GM21381 (cell line): Measurements from ENCODE around the gene SOS2.

Experiments used
- ATAC-seq: cut with Tn5 transposase; IDR thresholded peaks from one replicate; pipeline ENCODE4 v1.9.1; 2021; ENCODE audit warnings: mild to moderate bottlenecking, moderate library complexity; ENCODE audit not compliant: unreplicated experiment

SOS2 gene

DNA sequence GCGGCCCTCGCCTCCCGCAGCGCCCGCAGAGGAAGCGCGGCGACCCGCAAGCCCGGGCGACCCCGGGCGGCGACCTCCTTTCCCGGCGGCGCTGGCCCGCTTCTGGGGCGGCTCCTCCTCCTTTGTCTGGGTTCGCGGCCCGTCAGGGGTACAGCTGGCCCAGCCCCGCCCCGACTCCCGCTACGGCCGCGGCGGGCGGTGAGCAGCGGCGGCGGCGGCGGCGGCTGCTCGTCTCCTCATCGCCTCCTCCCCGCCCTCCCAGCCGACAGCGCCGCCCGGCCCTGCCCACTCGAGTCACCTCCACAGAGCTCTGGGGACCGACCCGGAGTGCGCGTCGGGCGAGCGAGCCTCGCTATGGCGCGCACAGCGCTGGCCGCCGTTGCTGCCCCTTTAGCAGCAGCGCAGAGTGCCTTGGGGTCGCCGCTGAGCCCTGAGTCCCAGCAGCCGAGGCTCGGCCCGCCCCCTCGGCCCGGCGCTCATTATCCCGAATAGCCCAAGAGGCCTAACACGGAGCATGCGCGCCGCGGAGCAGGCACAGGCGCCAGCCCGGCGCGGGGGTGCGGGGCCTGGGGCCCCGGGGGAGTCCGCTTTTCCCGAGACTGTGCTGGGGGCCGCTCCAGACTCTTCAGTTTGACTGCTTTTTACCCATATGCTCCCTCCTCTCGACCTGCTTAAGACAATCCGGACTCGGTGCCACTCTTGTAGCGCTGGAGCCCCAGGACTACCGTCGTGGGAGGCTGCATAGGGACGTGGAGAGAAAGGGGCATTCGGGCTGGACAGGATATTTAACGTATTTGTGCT, at the start of gene SOS2:
TSS of gene SOS2 (minus strand) at position 104 of the 801 bp plus-strand sequence. CDS start 295 bp downstream, outside the sequence.
- ATAC-seq = peak; percentile 83

DNA sequence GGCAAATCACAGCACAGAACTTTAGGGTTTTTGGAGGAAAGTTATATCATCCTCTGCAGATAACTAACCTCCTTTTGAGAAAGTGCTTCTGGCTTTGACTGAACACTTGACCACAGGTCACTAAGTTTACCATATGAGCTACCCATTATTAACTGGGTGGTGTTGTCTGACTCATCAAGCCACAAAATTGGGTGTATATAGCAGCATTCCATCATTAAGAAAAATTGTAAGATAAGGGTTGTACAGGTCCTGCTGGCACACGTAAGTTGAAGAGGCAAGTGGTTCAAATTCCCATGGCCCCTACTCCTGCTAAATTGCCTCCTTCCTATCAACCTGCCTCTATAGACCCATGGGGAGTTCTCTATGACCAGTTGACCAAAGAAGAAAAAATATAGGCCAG, 41.1 kb upstream of the SOS2 start:
- no peak for ATAC-seq

DNA sequence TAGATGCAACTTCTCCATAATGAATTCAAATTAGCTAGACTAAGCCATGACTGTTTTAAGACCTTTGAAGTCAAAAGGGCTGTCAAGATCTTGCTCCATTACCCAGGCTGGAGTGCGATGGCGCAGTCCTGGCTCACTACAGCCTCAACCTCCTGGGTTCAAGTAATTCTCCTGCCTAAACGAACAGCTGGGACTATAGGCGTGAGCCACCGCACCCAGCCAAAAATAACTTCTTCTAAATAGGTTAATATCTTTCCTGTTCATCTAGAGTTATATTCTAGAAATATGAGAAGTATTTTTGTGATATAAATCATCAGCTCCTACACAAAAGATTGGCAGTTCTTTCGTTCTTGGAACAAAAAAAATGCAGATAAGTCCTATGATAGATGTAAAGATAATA, 39.6 kb upstream of the SOS2 start:
- no peak for ATAC-seq

DNA sequence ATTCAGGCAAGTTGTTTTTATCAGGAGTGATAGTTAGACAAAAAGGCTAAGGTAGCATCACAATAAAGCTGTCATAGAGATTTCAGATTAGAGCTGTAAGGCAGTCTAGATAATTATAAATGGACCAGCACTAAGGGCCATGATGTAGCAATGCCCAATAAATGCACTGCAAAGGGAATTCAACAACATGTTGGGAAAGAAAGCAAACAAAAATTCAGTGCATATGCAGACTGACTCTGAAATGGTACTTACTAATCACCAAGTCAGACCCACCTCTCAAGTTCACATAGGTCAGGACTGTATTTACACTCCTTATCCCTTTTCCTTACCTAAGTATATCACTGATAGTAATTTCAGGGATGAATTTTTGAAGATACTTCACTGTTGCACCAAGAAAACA, 33.7 kb upstream of the SOS2 start:
- no peak for ATAC-seq

DNA sequence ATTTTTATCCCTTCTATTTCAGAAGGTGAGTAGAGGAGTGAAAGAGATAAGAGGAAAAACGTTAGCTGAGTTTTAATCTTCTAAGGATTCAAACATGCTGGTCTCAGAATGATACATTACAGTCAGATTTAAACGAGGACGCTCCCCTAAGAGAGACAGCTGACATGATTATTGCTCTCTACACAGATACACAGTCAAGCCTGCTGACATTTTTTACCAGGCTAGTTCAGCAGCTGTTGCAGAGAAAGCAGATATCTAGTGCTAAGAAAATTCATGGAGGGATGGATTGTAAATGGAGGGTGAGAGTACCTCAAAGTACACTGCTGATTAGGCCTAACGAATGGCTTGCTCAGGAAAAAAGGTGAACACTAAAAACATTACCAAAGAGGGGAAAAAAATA, 31.9 kb upstream of the SOS2 start:
- no peak for ATAC-seq

DNA sequence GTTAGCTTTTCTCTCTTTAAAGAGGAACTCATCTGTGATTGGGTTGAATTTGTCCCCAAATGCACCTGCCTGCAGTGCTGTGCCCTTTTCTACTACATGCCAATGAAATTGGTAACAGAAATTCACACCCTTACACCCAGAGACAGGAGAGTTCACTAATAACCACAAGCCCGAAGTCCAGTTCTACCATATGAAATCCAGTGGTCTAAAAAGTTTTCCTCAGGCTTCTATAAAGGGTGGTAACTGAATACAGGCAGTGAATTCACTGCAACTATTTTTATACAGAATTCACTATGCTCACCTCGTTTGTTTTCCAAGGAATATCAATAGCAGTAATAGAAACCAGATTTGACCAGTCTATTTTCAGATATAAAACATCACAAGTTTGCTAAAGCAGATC, 31.5 kb upstream of the SOS2 start:
- no peak for ATAC-seq

DNA sequence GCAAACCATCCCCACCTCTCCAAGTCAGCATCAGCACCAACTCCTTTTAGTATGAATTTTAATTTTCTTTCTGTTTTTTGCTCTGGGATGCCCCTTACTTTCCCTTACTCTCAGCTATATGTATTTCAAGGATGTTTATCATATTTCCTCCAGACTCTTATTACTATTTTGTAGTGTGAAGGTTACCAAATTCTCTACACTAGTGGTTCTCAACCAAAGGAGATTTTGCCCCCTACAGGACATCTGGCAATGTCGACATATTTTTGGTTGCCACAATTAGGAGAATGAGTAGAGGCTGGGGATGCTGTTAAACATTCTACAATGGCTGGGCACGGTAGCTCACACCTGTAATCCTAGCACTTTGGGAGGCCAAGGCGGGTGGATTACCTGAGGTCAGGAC, 29.1 kb upstream of the SOS2 start:
- ATAC-seq = no peak

DNA sequence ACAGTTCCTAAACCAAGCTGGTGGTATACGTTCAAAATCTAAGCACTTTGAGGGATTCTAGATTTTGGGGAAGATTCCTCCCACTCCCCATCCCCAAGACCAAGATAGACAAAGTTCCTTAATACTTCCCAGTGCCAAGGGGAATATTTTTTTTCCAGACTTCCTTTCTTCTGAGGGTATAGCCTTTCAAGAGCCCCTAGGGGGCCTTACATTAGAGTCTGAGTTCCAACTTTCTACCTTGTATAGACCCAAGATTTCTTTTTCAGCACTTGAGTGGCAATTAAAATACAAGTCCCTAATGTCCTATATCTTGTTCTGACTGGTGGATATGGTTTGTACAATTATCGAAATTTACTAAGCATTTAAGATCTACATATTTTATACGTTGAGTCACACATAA, 28.7 kb upstream of the SOS2 start:
- ATAC-seq = no peak

DNA sequence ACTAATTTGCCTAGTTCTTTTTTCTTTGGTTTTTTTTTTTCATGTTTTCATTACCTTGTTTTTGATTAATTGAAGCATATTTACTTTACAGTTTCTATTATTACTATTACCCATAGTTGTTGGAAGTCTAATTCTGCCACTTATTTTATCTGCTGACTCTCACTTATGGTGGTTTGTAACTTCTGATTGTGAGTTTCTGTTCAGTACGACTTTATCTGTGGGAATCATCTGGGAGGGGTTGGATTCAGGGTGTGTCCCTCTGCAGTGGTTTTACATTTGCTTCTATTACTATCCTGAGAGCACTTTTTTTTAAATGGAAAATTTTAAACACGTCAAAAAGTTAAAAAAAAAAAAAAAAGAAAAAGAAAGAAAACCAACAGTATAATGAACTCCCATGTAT, 26.4 kb upstream of the SOS2 start:
- no peak for ATAC-seq

DNA sequence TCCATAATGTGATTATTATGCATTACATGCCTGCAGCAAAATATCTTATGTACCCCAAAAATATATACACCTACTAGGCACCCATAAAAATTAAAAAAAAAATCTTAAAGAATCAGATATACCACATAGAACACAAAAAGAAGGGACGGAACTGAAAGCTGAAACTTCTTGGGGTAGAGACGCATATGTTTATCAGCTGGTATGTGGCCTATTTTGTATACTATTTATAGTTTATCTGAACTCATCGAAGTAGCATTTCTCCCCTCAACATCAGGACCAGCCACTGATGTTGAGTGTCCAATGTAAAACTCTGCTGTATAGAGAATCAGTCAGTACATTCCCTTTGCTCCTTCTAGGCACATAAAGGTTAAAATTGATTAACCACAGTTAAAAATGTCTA, 22.9 kb upstream of the SOS2 start:
- no peak for ATAC-seq

DNA sequence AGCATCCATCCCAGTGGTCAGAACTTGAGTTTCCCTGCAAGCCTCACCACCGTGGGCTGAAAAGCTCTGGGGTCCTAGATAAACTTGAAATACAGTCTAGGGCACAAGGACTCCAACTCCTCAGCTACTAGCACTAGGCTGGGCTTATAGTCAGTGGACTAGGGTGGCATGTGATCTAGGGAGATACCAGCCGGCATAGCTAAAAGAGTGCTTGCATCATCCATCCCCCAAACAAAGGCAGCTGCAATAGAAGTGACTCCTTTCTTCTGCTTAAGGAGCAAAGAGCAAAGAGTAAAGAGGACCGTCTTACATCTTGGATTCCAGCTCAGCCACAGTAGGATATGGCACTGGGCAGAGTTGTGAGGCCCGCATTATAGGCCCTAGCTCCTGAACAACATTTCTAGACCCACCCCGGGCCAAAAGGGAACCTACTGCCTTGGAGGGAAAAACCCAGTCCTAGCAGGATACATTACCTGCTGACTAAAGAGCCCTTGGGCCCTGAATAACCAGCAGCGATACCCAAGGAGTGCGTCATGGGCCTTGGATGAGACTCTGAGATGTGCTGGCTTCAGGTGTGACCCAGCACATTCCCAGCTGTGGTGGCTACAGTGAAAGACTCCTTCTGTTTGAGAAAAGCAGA, 17.9 kb upstream of the SOS2 start:
- ATAC-seq = no peak

DNA sequence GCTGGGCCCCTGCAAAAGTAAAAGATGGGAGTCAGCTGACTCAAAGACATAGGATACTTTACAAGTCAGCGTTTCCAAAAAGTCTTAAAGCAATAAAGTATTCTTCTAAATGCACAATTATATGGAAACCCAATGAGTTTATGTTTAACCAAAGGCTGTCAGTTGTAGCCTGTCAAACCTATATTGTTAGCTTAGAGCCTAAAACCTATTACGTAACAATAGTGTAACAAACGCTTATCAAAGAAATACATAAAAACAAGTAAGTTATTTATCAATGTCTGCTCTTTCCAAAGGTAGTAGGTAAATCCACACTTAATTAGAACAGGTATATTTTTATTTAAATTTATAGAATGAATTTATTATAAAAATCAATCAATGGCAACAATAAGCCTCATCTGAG, 15.9 kb upstream of the SOS2 start:
- no peak for ATAC-seq

DNA sequence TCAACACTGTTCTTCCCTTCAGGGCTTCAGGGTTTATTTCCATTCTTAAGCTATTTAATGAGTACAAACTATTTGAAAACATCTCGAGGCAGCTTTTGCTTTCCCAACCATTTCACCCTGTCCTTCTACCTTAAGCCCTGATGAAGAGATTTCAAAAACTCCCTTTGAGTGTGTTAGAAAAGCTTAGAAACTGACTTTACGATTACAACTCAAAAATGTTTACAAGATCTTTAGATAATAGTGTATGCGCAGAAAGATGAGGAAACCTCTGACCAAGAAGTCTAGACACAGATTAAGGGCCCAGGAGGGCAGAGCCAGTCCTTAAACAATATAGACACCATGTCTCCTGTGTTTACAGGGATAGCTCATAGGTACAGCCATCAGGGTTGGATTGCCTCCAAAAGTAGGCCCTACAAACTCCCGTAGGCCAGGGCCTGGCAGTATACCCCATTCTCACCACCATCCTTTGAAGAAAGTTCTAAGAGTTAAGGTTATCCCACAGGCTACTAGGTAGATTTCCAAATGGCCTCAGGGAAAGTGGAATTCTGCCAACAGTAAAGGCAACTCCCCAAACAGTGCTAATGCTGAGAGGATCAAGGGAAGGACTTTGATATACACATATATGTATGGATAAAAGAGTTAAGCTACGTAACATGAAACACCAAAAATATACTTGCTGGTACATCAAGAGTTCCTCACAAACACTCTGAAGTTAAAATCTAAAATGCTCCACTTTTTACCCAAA, 11.4 kb upstream of the SOS2 start:
- ATAC-seq = no peak

DNA sequence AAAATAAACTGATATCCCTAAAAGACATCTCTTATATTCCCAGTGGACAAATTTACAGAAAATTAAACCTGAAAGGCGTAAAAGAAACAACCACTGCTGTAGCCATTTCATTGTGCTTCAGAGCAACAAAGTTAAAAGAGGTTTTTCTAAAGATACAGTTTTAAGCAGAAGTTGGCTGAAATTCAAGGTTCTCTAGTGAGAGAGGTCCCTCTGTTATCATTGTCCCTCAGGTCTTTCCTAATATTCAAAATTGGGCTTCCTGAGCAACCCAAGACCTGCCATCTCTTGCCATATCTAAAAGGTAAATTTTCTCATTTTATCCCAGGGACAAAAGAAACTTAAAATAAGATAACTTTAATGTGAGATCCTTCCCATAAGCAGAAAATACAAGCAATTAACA, 10.7 kb upstream of the SOS2 start:
- ATAC-seq = no peak

DNA sequence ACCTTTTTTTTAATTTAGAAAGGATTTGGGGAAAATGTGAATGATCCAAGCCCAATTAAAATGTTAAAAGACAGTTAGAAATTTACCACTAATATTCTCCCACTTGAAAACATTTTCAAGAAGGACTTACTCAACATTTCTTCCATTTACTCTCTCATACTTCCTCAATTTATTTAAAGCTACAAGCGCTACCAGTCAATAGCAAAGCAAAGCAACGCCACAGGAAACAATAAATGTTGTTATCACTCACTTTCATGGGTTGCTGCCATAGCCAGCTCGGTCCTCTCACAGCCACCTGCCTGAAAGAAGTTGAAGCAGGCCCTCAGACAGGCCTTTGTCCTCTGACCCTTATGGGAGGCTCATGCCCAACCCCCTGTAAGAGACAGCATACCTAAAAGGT, 6.0 kb upstream of the SOS2 start:
- ATAC-seq = no peak

DNA sequence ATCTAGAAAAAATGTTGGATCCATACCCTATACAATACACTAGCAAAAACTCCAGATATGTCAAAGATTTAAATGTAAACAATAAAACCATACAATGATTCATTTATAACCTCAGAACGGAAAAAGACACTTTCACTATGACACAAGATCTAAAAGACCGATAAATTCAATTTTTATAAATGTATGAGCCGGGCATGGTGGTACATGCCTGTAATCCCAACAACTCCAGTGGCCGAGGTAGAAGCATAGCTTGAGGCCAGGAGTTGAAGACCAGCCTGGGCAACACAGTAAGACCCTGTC, 2.5 kb upstream of the SOS2 start:
- no peak for ATAC-seq

DNA sequence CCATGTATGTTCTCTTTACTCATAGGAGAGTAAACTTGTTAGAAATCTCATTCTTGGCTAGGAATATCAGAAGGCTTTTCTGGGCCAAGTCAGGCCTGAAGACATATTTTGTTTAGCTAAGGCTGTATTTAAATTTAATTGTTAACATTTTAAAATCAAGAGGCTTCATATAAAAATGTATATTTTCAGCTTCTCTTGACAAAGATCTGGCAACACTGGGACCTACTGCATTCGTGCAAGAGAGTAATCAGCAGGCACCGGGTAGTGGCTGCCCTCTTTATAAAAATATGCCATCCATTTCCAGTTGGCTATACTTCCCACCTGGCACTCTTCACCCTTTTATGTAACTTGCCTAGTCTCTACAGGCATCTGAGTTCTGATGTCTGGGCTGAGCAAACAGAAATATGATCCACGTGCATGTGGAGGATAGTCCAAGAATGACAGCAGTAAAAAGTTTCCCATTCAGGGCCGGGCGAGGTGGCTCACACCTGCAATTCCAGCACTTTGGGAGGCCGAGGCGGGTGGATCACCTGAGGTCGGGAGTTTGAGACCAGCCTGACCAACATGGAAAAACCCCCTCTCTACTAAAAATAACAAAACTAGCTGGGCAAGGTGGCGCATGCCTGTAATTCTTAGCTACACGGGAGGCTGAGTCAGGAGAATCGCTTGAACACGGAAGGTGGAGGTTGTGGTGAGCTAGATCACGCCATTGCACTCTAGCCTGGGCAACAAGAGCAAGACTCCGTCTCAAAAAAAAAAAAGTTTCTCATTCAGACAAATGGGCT, 2.0 kb upstream of the SOS2 start:
- ATAC-seq = no peak

DNA sequence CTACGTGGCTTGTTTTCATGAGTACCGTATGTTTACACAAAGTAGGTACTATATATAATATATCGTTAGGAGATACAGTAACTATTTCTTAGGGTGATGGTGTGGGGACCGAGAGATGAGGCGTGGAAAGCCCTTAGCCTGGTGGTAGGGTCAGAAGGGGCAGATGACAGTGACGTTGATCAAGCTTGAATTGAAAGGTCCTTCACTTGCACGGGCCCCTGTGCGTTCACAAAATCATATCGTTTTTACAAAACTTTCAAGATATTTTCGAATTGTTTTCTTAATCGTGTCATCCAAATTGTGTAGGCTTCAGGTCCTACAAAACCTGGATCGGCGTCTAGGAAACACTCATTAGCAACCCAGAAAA, 881 bp upstream of the SOS2 start:
- no peak for ATAC-seq

DNA sequence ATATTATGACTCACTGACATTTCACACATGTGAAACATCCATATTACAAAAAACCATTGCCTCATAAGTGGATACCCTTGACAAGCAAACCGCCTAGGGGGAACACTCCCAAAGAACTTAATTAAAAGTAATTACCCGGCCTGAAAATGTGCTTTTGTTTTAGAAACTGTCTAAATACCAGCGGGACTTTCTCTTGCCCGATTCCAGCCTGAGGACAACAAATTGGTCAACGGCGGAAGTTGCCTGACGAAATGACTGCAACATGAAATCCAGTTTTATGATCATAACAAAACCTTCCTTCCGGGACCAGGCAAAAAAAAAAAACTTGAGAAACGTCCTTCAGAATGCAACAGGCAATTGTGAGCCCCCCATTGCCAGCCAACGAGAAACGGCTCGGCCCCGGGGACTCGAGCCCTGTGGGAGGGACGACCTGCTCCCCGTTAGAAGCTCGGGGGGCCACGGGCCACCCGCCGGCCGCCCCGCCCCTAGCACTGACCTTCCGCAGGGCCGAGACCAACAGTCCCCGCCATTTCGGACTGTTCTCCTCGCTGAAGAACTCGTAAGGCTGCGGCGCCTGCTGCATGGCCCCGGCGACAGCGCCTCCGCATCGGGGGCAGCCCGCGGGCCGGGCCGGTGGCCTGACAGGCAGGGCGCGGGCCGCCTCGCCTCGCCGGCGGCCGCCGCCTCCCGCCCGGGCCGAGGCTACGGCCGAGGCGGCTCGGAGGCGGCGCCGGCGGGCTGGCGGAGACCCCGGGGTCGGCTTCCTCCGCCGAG, 490 bp downstream of the SOS2 start:
- peak; percentile 37 for ATAC-seq

DNA sequence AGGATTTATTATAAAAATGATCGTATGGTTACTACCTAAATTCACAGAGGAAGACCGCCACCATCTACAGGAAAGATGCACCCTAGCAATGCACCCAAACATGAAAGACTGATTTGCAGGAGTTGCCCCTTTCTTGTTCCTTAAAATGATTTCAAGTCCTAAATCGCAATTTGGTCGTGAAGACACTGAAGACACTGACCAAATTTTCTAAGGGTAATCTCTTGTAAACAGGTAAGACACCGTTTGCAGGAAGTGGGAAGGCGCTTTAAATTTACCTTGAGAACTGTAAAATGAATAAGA, 1.0 kb downstream of the SOS2 start:
- ATAC-seq = no peak

DNA sequence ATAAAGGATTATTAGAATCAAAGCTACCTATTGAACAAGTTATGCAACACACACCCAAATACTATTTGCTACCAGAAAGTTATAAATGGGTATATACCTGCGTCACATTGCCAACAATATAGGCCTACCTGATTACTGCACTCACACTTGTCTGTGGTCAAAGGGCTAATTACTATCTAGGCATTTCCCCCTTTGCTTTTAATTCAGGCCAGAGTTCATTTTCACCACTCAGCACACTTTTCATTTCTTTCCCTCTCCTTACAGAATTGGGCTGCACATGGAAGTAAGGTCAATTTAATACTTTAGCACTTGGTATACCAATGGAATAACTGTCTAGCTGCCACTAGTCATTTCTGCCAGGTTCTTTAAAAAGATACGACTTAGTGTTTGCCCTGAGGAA, 1.7 kb downstream of the SOS2 start:
- no peak for ATAC-seq
